Ishikawa (cell line): ENCODE results near the gene PTPRN2.

Experiments used
- CEBPB ChIP-seq: IDR thresholded peaks from 2 replicates; pipeline ENCODE4 v1.6.1; 2012
- CREB1 ChIP-seq: IDR thresholded peaks from 2 replicates; pipeline ENCODE4 v1.6.1; 2012; ENCODE audit warnings: low read depth
- EGR1 ChIP-seq: IDR thresholded peaks from 2 replicates; pipeline ENCODE4 v1.6.1; 2012
- EP300 ChIP-seq: IDR thresholded peaks from 2 replicates; pipeline ENCODE4 v1.6.1; 2012; ENCODE audit warnings: borderline replicate concordance
- FOXM1 ChIP-seq: IDR thresholded peaks from 2 replicates; pipeline ENCODE4 v1.6.1; 2012; ENCODE audit warnings: low read depth, borderline replicate concordance
- NFIC ChIP-seq: IDR thresholded peaks from 2 replicates; pipeline ENCODE4 v1.6.1; 2012
- RAD21 ChIP-seq: IDR thresholded peaks from 2 replicates; pipeline ENCODE4 v1.6.1; 2012; ENCODE audit warnings: low read depth
- TAF1 ChIP-seq: IDR thresholded peaks from 2 replicates; pipeline ENCODE4 v1.6.1; 2012; ENCODE audit warnings: low read depth, mild to moderate bottlenecking
- TCF12 ChIP-seq: IDR thresholded peaks from 2 replicates; pipeline ENCODE4 v1.6.1; 2012; ENCODE audit warnings: low read depth
- TEAD4 ChIP-seq: IDR thresholded peaks from 2 replicates; pipeline ENCODE4 v1.6.1; 2012
- YY1 ChIP-seq: IDR thresholded peaks from 2 replicates; pipeline ENCODE4 v1.6.1; 2012; ENCODE audit warnings: low read depth
- ZBTB7A ChIP-seq: IDR thresholded peaks from 2 replicates; pipeline ENCODE4 v1.6.1; 2012; ENCODE audit warnings: low read depth
- TF ChIP-seq, protein P1 (sequence below): IDR thresholded peaks from 2 replicates; pipeline ENCODE4 v1.6.1; 2012
- TF ChIP-seq, protein P2 (sequence below): IDR thresholded peaks from 2 replicates; pipeline ENCODE4 v1.6.1; 2012
- TF ChIP-seq, protein P3 (sequence below): IDR thresholded peaks from 2 replicates; pipeline ENCODE4 v1.6.1; 2012; ENCODE audit warnings: low read depth, mild to moderate bottlenecking

PTPRN2 gene

DNA sequence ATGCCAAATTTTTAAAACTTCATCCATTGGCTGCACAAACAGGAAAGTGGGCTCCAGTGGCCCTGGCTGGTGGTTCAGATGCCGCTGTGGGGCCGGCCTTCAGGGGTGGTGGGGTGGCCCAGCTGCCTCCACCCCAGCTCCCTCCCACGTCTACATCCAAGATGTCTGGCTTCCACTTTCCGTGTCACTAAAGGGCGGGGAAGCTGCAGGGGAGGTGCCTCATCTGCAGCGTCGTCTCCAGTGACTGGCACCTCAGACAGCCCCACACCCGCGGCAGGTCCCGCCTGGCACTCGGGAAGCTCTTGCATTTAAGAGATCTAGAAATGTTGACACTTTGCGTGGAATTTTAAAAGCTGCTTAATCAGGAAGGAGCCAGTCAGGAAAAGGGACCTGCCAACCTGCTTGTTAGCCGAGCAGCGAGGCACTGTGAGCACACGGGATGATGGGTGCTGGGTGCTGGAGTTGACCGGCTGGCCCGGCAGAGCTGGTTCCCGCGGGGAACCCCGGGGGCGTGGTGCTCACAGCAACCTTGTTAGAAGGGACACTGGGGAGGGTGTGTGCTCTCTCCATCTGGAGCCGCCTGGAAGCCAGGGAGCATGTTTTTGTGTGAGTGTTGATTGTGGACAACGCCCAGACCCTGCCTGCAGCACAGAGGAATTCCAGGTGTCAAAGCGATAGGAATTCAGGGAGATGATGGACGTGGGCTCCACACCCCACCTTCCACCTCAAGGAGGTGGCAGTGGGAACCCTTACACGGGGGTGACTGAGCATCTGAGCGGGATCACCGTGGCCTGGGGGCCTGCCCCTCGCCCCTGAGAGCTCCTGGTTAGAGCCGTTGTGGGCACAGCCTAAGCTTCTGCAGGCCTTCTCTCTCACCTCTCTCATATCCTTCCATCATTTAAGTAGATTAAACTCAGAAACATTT is 320.5 kb downstream of the PTPRN2 start:
- TF ChIP-seq TAF1 (no peak), NFIC (no peak), CREB1 (no peak), RAD21 (no peak), ZBTB7A (no peak), EP300 (no peak), YY1 (no peak), TCF12 (no peak), FOXM1 (no peak), CEBPB (no peak), EGR1 (no peak), TEAD4 (no peak)
- TF ChIP-seq, protein P1, sequence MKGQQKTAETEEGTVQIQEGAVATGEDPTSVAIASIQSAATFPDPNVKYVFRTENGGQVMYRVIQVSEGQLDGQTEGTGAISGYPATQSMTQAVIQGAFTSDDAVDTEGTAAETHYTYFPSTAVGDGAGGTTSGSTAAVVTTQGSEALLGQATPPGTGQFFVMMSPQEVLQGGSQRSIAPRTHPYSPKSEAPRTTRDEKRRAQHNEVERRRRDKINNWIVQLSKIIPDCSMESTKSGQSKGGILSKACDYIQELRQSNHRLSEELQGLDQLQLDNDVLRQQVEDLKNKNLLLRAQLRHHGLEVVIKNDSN = no peak
- TF ChIP-seq, protein P2, sequence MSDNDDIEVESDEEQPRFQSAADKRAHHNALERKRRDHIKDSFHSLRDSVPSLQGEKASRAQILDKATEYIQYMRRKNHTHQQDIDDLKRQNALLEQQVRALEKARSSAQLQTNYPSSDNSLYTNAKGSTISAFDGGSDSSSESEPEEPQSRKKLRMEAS = no peak
- TF ChIP-seq, protein P3, sequence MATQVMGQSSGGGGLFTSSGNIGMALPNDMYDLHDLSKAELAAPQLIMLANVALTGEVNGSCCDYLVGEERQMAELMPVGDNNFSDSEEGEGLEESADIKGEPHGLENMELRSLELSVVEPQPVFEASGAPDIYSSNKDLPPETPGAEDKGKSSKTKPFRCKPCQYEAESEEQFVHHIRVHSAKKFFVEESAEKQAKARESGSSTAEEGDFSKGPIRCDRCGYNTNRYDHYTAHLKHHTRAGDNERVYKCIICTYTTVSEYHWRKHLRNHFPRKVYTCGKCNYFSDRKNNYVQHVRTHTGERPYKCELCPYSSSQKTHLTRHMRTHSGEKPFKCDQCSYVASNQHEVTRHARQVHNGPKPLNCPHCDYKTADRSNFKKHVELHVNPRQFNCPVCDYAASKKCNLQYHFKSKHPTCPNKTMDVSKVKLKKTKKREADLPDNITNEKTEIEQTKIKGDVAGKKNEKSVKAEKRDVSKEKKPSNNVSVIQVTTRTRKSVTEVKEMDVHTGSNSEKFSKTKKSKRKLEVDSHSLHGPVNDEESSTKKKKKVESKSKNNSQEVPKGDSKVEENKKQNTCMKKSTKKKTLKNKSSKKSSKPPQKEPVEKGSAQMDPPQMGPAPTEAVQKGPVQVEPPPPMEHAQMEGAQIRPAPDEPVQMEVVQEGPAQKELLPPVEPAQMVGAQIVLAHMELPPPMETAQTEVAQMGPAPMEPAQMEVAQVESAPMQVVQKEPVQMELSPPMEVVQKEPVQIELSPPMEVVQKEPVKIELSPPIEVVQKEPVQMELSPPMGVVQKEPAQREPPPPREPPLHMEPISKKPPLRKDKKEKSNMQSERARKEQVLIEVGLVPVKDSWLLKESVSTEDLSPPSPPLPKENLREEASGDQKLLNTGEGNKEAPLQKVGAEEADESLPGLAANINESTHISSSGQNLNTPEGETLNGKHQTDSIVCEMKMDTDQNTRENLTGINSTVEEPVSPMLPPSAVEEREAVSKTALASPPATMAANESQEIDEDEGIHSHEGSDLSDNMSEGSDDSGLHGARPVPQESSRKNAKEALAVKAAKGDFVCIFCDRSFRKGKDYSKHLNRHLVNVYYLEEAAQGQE = no peak

DNA sequence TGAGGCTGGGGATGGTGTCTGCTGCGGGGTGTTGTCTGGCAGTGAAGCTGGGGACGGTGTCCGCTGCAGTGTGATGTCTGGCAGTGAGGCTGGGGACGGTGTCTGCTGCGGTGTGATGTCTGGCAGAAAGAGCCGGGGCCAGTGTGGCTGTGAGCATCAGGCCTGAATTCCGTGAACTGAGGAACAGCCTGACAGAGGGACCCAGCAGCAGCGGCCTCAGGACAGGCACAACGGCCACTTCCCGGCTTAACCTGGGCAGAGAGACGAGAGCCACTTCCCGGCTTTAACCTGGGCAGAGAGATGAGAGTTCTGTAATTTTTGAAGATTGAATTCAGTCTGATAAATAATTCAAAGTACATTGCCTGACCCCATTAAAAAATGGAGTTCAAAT is 321.2 kb downstream of the PTPRN2 start:
- no peak for TF ChIP-seq ZBTB7A
- TF ChIP-seq EGR1 = no peak
- no peak for TF ChIP-seq TAF1
- TF ChIP-seq TCF12 = no peak
- no peak for TF ChIP-seq YY1

DNA sequence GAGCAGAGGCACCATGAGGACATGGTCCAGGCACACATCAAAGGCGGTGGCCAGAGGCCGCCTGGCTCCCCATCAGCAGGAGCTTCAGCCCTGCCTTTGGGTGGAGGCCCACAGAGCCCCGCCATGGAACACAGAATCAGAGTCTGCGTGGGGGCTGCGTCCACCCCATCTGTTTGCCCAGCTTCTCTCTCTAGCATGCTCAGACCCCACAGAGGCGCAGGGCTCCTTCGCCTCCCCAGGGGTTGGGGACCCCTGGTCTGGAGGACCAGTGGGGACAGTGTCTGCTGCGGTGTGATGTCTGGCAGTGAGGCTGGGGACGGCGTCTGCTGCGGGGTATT is 321.9 kb downstream of the PTPRN2 start:
- TF ChIP-seq EGR1 (no peak), EP300 (no peak), TEAD4 (no peak), FOXM1 (no peak), ZBTB7A (no peak), TCF12 (no peak), YY1 (no peak), RAD21 (no peak), NFIC (no peak), CEBPB (no peak)
- TF ChIP-seq, protein P2 = no peak
- TF ChIP-seq, protein P1 = no peak

DNA sequence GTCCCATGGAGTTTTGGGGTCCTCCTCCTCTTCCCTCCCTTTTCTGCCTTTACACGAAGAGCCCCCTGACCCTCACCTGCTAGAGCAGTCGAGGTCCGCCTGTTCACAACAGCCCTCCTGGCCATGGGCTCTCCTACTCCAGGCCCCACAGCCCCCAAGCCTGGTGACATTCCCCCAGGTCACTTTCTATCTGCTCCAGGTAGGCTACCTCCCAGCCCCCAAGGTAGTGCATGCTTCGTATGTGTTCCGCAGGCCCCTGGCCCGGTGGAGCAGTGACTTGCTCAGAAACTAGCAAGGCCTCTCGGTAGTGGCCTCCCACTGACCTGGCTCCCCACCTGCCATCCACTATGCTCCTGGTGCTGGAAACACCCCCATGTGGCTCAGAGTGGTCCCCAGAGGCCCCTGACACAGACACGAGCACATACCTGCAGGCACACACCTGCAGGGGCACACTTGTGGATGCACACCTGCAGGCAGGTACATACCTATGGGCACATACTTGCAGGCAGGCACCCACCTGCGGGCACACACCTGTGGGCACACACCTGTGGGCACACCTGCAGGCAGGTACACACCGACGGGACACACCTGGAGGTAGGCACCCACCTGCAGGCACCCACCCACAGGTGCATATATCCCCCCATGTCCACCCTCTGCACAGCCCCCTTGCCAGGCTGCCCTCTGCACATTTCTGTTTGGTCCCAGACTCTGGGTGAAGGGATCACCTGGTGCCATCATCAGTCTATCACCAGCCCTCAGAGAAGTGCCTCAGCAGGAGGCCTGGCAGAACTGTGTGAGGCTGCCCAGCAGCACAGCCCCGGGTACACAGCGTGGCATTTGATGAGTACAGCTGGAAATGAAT is 322.5 kb downstream of the PTPRN2 start:
- TF ChIP-seq, protein P1 = no peak
- TF ChIP-seq EGR1 = no peak
- TF ChIP-seq EP300 = no peak
- TF ChIP-seq, protein P3 = no peak
- no peak for TF ChIP-seq CREB1
- no peak for TF ChIP-seq TCF12
- TF ChIP-seq FOXM1 = no peak
